H9 (cell line): ENCODE measurements around the gene CREB5. TPM values are rescaled to one million over a fixed set of nuclear protein-coding genes. Genes with fewer than 3 reads are reported as not detected.

Experiments used
- DNase-seq: peaks from one replicate; pipeline ENCODE4 v3.0.0-alpha.2; 2017
- H2AFZ ChIP-seq: one replicate; pipeline ENCODE4 v1.6.1; 2013; ENCODE audit warnings: mild to moderate bottlenecking, low read length, control low read depth, moderate library complexity
- H2AK5ac ChIP-seq: 2 replicates; pipeline ENCODE4 v1.6.1; 2013; ENCODE audit warnings: low read length, control low read depth, mixed read lengths; ENCODE audit not compliant: insufficient read length
- H2BK120ac ChIP-seq: one replicate; pipeline ENCODE4 v1.6.1; 2013; ENCODE audit warnings: low read depth, mild to moderate bottlenecking, low read length, control low read depth, inconsistent platforms; ENCODE audit not compliant: poor library complexity, severe bottlenecking
- H2BK12ac ChIP-seq: 2 replicates; pipeline ENCODE4 v1.6.1; 2013; ENCODE audit warnings: low read length, control low read depth, mixed read lengths, low read depth; ENCODE audit not compliant: insufficient read length
- H2BK15ac ChIP-seq: 2 replicates; pipeline ENCODE4 v1.6.1; 2013; ENCODE audit warnings: low read depth, low read length, control low read depth
- H2BK20ac ChIP-seq: one replicate; pipeline ENCODE4 v1.6.1; 2013; ENCODE audit warnings: low read depth, mild to moderate bottlenecking, low read length, control low read depth, inconsistent platforms; ENCODE audit not compliant: poor library complexity, severe bottlenecking
- H2BK5ac ChIP-seq: 2 replicates; pipeline ENCODE4 v1.6.1; 2013; ENCODE audit warnings: low read length, control low read depth, mixed read lengths; ENCODE audit not compliant: insufficient read length
- H3K14ac ChIP-seq: 2 replicates; pipeline ENCODE4 v1.6.1; 2013; ENCODE audit warnings: low read length, control low read depth; ENCODE audit not compliant: insufficient read depth
- H3K18ac ChIP-seq: 2 replicates; pipeline ENCODE4 v1.6.1; 2013; ENCODE audit warnings: low read depth, mild to moderate bottlenecking, mixed read lengths, low read length, control low read depth; ENCODE audit not compliant: insufficient read length
- H3K23ac ChIP-seq: 2 replicates; pipeline ENCODE4 v1.6.1; 2013; ENCODE audit warnings: low read length, control low read depth, mixed read lengths, low read depth; ENCODE audit not compliant: insufficient read length
- H3K23me2 ChIP-seq: 2 replicates; pipeline ENCODE4 v1.6.1; 2013; ENCODE audit warnings: low read depth, mild to moderate bottlenecking, mixed read lengths, low read length, control low read depth; ENCODE audit not compliant: insufficient read length, poor library complexity, severe bottlenecking
- H3K27ac ChIP-seq: 2 replicates; pipeline ENCODE4 v1.5.1; 2013; ENCODE audit warnings: low read length, control low read depth, mixed read lengths, low read depth; ENCODE audit not compliant: insufficient read length
- H3K27me3 ChIP-seq: 2 replicates; pipeline ENCODE4 v1.6.1; 2013; ENCODE audit warnings: low read length, control low read depth, inconsistent platforms; ENCODE audit not compliant: insufficient read depth
- H3K4ac ChIP-seq: 2 replicates; pipeline ENCODE4 v1.6.1; 2013; ENCODE audit warnings: low read depth, mild to moderate bottlenecking, control low read depth, inconsistent platforms, low read length, moderate library complexity
- H3K4me1 ChIP-seq: 2 replicates; pipeline ENCODE4 v1.6.1; 2013; ENCODE audit warnings: low read length, control low read depth, inconsistent platforms; ENCODE audit not compliant: insufficient read depth
- H3K4me2 ChIP-seq: 2 replicates; pipeline ENCODE4 v1.6.1; 2013; ENCODE audit warnings: low read length, control low read depth, mixed read lengths; ENCODE audit not compliant: insufficient read length, insufficient read depth
- H3K56ac ChIP-seq: 2 replicates; pipeline ENCODE4 v1.6.1; 2013; ENCODE audit warnings: low read depth, mild to moderate bottlenecking, mixed read lengths, low read length, control low read depth; ENCODE audit not compliant: insufficient read length
- H3K79me1 ChIP-seq: 2 replicates; pipeline ENCODE4 v1.6.1; 2013; ENCODE audit warnings: low read depth, mild to moderate bottlenecking, moderate library complexity, low read length, control low read depth, inconsistent platforms; ENCODE audit not compliant: insufficient read depth, poor library complexity, severe bottlenecking
- H3K79me2 ChIP-seq: 2 replicates; pipeline ENCODE4 v1.6.1; 2013; ENCODE audit warnings: low read length, control low read depth, inconsistent platforms; ENCODE audit not compliant: insufficient read depth
- H3K9ac ChIP-seq: 2 replicates; pipeline ENCODE4 v1.6.1; 2013; ENCODE audit warnings: low read length, control low read depth, mixed read lengths; ENCODE audit not compliant: insufficient read length; ENCODE audit errors: extremely low read depth
- H3K9me3 ChIP-seq: one replicate; pipeline ENCODE4 v1.6.1; 2013; ENCODE audit warnings: low read depth, low read length, inconsistent platforms; ENCODE audit not compliant: control insufficient read depth
- H3T11ph ChIP-seq: one replicate; pipeline ENCODE4 v1.6.1; 2013; ENCODE audit warnings: mild to moderate bottlenecking, low read length, control low read depth, inconsistent platforms
- H4K20me1 ChIP-seq: one replicate; pipeline ENCODE4 v1.6.1; 2013; ENCODE audit not compliant: control insufficient read depth, insufficient read length, insufficient read depth
- H4K5ac ChIP-seq: 2 replicates; pipeline ENCODE4 v1.6.1; 2013; ENCODE audit warnings: low read depth, mild to moderate bottlenecking, mixed read lengths, low read length, control low read depth; ENCODE audit not compliant: insufficient read length
- H4K8ac ChIP-seq: replicated peaks from 2 replicates; pipeline ENCODE4 v1.6.1; 2013; ENCODE audit warnings: low read length, control low read depth, mixed read lengths, low read depth; ENCODE audit not compliant: insufficient read length
- H4K91ac ChIP-seq: 2 replicates; pipeline ENCODE4 v1.6.1; 2013; ENCODE audit warnings: low read depth, mild to moderate bottlenecking, moderate library complexity, mixed read lengths, low read length, control low read depth; ENCODE audit not compliant: insufficient read length
- H3K27ac Mint-ChIP-seq, 3 experiments: 2 replicates in 2 of 3; 3 replicates in 1 of 3; pipeline ENCODE4 v1.8.0; 2020 to 2021; ENCODE audit warnings: mixed read lengths in 3 of 3, mild to moderate bottlenecking in 1 of 3, moderate library complexity in 1 of 3
- H3K27me3 Mint-ChIP-seq: 2 replicates; pipeline ENCODE4 v1.8.0; 2021; ENCODE audit warnings: low read depth, mild to moderate bottlenecking, moderate library complexity, mixed read lengths
- H3K36me3 Mint-ChIP-seq, 3 experiments: 2 replicates in 2 of 3; 3 replicates in 1 of 3; pipeline ENCODE4 v1.8.0; 2020 to 2021; ENCODE audit warnings: low read depth in 3 of 3, mixed read lengths in 3 of 3; ENCODE audit not compliant: insufficient read depth in 1 of 3
- H3K4me1 Mint-ChIP-seq, 2 experiments: 2 replicates each; pipeline ENCODE4 v1.8.0; 2020; ENCODE audit warnings: mixed read lengths in 2 of 2
- H3K4me3 Mint-ChIP-seq, 2 experiments: 2 replicates in 1 of 2; 3 replicates in 1 of 2; pipeline ENCODE4 v1.8.0; 2020 to 2021; ENCODE audit warnings: mild to moderate bottlenecking in 2 of 2, mixed read lengths in 2 of 2, moderate library complexity in 1 of 2
- H3K9me3 Mint-ChIP-seq, 2 experiments: 2 replicates in 1 of 2; 3 replicates in 1 of 2; pipeline ENCODE4 v1.8.0; 2020; ENCODE audit warnings: mild to moderate bottlenecking in 2 of 2, mixed read lengths in 2 of 2, moderate library complexity in 1 of 2
- WGBS: extraction: QIAGEN DNeasy Blood & Tissue Kit; methylation state at CpG from one replicate; pipeline ENCODE4 v1.1.7; 2013; ENCODE audit warnings: missing lambda C conversion rate, low lambda C conversion rate, mixed read lengths; ENCODE audit not compliant: insufficient read length; ENCODE audit errors: extremely low coverage; 5-methylcytosine and 5-hydroxymethylcytosine counted together
- total RNA-seq: library from RNA; stranded (reverse); gene quantifications from 2 replicates; pipeline ENCODE4 v1.2.1, GENCODE V29; 2021
- TF ChIP-seq, protein P1 (sequence below): fragments of 200-600 bp; sonication (generic); conservative IDR thresholded peaks from 3 replicates; pipeline ENCODE4 v1.8.0; 2021; ENCODE audit warnings: antibody characterized with exemption, mild to moderate bottlenecking

Gene CREB5
- total RNA-seq, 1 experiment from 2014 or later = 4.0 TPM

DNA sequence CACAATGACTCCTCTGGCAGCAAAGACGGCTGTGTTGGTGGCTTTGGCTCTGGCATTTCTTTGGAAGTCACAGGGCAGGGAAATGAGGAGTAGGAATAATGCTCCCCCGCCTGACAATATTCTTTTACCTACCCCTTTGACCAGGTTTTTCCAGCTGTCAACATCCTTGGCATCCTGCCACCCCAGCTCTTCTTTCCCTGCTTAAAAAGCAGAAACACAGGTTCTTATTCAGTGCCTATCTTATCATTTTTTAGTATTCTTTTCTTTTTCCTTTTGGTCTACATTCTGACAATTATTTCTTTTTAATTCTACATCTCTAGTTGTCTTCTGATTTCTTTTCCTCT lies 97.7 kb downstream of the CREB5 start:
- no peak for DNase-seq
- no peaks in the 10 kb centered on the region for H3K79me1 ChIP-seq
- TF ChIP-seq, protein P1, sequence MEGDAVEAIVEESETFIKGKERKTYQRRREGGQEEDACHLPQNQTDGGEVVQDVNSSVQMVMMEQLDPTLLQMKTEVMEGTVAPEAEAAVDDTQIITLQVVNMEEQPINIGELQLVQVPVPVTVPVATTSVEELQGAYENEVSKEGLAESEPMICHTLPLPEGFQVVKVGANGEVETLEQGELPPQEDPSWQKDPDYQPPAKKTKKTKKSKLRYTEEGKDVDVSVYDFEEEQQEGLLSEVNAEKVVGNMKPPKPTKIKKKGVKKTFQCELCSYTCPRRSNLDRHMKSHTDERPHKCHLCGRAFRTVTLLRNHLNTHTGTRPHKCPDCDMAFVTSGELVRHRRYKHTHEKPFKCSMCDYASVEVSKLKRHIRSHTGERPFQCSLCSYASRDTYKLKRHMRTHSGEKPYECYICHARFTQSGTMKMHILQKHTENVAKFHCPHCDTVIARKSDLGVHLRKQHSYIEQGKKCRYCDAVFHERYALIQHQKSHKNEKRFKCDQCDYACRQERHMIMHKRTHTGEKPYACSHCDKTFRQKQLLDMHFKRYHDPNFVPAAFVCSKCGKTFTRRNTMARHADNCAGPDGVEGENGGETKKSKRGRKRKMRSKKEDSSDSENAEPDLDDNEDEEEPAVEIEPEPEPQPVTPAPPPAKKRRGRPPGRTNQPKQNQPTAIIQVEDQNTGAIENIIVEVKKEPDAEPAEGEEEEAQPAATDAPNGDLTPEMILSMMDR = no peak
- H3K56ac ChIP-seq = no peak overlapping the region
- Mint-ChIP-seq H3K27me3 (no peaks in the 10 kb centered on the region; the same call in none of the 2 replicates), H3K4me1 (peaks cover 0 to 7% of the 10 kb centered on the region in 2 experiments; a peak in 1 of 4 replicates), H3K9me3 (no peaks in the 10 kb centered on the region), H3K4me3 (no peak overlapping the region), H3K27ac (no peak overlapping the region), H3K36me3 (no peaks in the 10 kb centered on the region)
- no peak overlapping the region for H3T11ph ChIP-seq
- no peak overlapping the region for H3K14ac ChIP-seq
- H3K9me3 ChIP-seq = no peaks in the 10 kb centered on the region
- no peak overlapping the region for H3K27ac ChIP-seq
- H3K27me3 ChIP-seq = no peaks in the 10 kb centered on the region
- no peaks in the 10 kb centered on the region for H3K4me1 ChIP-seq
- H3K18ac ChIP-seq = no peak overlapping the region
- H3K23ac ChIP-seq = no peak overlapping the region
- no peaks in the 10 kb centered on the region for H3K79me2 ChIP-seq
- WGBS = no CpG with 5 or more reads among the region's 2 CpGs
- no peak overlapping the region for H4K8ac ChIP-seq
- H2BK120ac ChIP-seq = no peak overlapping the region
- H2BK20ac ChIP-seq = no peak overlapping the region
- no peak overlapping the region for H2AK5ac ChIP-seq
- H2AFZ ChIP-seq = no peak overlapping the region
- no peak overlapping the region for H2BK12ac ChIP-seq
- no peaks in the 10 kb centered on the region for H4K20me1 ChIP-seq
- H3K23me2 ChIP-seq = no peaks in the 10 kb centered on the region
- H2BK5ac ChIP-seq = no peak overlapping the region
- H3K9ac ChIP-seq = no peak overlapping the region
- H3K4me2 ChIP-seq = no peak overlapping the region
- no peak overlapping the region for H4K5ac ChIP-seq
- no peak overlapping the region for H3K4ac ChIP-seq
- H4K91ac ChIP-seq = no peak overlapping the region
- no peak overlapping the region for H2BK15ac ChIP-seq
